Stimulated activated CD8-positive, alpha-beta memory T cell treated with anti-CD3 and anti-CD28 coated beads, Interleukin-7, amount 100 ng/mL, for 1 hour (primary cell): ENCODE data around the gene FOSB.
A peak's percentile ranks its signal among the peaks of the same experiment; 100 is the strongest.
"Not testable (repeated sequence)": the region's sequence is repeated elsewhere in the genome, so short reads cannot be mapped to it uniquely, and the experiment has no call there.

Source experiments
- DNase-seq, 2 donors: peaks; one replicate each; pipeline ENCODE4 v3.0.0-alpha.2; 2020; ENCODE audit warnings: low read depth in 2 of 2

Gene FOSB

GRCh38 chr19:45467456-45468158 is at the start of gene FOSB:
TSS of gene FOSB (plus strand) at chr19:45467996. CDS start at chr19:45468587, 591 bp downstream.
- peak; percentile 92 to 93 for DNase-seq

- no peak for DNase-seq
Observed at GRCh38 chr19:45418802-45419201, 49.0 kb upstream of the FOSB start.

GRCh38 chr19:45419396-45419795 is 48.4 kb upstream of the FOSB start:
- DNase-seq = no peak

GRCh38 chr19:45419895-45420294 is 47.9 kb upstream of the FOSB start:
- DNase-seq = no peak

- no peak for DNase-seq
Observed at GRCh38 chr19:45420356-45420755, 47.4 kb upstream of the FOSB start.

GRCh38 chr19:45420871-45421270 is 46.9 kb upstream of the FOSB start:
- no peak for DNase-seq

- DNase-seq = no peak
Observed at GRCh38 chr19:45421947-45422498, 45.8 kb upstream of the FOSB start.

- peak in 1 of 2 donors; percentile 65 for DNase-seq
Observed at GRCh38 chr19:45423033-45423588, 44.7 kb upstream of the FOSB start.

- peak in 1 of 2 donors; percentile 50 for DNase-seq
Observed at GRCh38 chr19:45423589-45424190, 44.1 kb upstream of the FOSB start, which contains the start of gene ERCC1. TSS of gene ERCC1 (minus strand) at chr19:45423917. CDS start at chr19:45423374, 543 bp downstream.

GRCh38 chr19:45424191-45425058 is 43.4 kb upstream of the FOSB start:
- no peak for DNase-seq

- DNase-seq = no peak
Observed at GRCh38 chr19:45428384-45429231, 39.2 kb upstream of the FOSB start.

- not testable (repeated sequence) for DNase-seq
Observed at GRCh38 chr19:45429896-45430295, 37.9 kb upstream of the FOSB start.

GRCh38 chr19:45431008-45431407 is 36.8 kb upstream of the FOSB start:
- DNase-seq = not testable (repeated sequence)

- DNase-seq = not testable (repeated sequence)
Observed at GRCh38 chr19:45432543-45432942, 35.3 kb upstream of the FOSB start.

GRCh38 chr19:45437328-45437727 is 30.5 kb upstream of the FOSB start:
- DNase-seq = no peak

GRCh38 chr19:45439190-45439568 is 28.6 kb upstream of the FOSB start:
- DNase-seq = no peak

GRCh38 chr19:45439569-45440258 is 28.1 kb upstream of the FOSB start:
- peak; percentile 74 to 77 for DNase-seq

GRCh38 chr19:45440259-45440638 is 27.5 kb upstream of the FOSB start:
- DNase-seq = no peak

GRCh38 chr19:45440873-45441654 is 26.7 kb upstream of the FOSB start:
- DNase-seq = no peak

GRCh38 chr19:45442408-45442777 is 25.4 kb upstream of the FOSB start:
- DNase-seq = no peak
